HEK293 (cell line): Measurements from ENCODE around the gene PPHLN1.

ENCODE experiments used
- CTCF ChIP-seq: fragments of 450-650 bp; formaldehyde crosslinking; IDR thresholded peaks from 2 replicates; pipeline ENCODE4 v1.5.1; 2016; ENCODE audit warnings: missing biosample characterization, missing genetic modification characterization
- ZBTB26 ChIP-seq: fragments of 450-650 bp; formaldehyde crosslinking; optimal IDR thresholded peaks from 2 replicates; pipeline ENCODE3; 2016; ENCODE audit warnings: missing biosample characterization, mild to moderate bottlenecking, missing genetic modification characterization
- TF ChIP-seq, protein P1 (sequence below): fragments of 450-650 bp; IDR thresholded peaks from 2 replicates; pipeline ENCODE4 v1.5.1; 2018; ENCODE audit warnings: missing biosample characterization, mild to moderate bottlenecking, missing genetic modification characterization

GRCh38 chr12:42468921-42469320, 143.0 kb downstream of the PPHLN1 start:
- TF ChIP-seq ZBTB26 (tag by site-specific recombination) (no peak), CTCF (tag by site-specific recombination) (no peak)
- TF ChIP-seq, protein P1, sequence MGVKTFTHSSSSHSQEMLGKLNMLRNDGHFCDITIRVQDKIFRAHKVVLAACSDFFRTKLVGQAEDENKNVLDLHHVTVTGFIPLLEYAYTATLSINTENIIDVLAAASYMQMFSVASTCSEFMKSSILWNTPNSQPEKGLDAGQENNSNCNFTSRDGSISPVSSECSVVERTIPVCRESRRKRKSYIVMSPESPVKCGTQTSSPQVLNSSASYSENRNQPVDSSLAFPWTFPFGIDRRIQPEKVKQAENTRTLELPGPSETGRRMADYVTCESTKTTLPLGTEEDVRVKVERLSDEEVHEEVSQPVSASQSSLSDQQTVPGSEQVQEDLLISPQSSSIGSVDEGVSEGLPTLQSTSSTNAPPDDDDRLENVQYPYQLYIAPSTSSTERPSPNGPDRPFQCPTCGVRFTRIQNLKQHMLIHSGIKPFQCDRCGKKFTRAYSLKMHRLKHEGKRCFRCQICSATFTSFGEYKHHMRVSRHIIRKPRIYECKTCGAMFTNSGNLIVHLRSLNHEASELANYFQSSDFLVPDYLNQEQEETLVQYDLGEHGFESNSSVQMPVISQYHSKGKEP (tag by site-specific recombination), result no peak
